OCI-LY7 (cell line): Measurements from ENCODE around the gene MCTP2.

Source experiments
- EZH2phosphoT487 ChIP-seq: fragments of 200-600 bp; sonication (generic); IDR thresholded peaks from 2 replicates; pipeline ENCODE4 v1.6.1; 2018; ENCODE audit warnings: low read depth, borderline replicate concordance, mild to moderate bottlenecking, mixed run types, antibody characterized with exemption, low read length, moderate library complexity, mixed read lengths
- TF ChIP-seq, protein P1 (sequence below): fragments of 200-600 bp; sonication (generic); conservative IDR thresholded peaks from 2 replicates; pipeline ENCODE4 v1.5.1; 2014; ENCODE audit warnings: mild to moderate bottlenecking, antibody characterized with exemption, low read length, moderate library complexity, mixed read lengths

DNA sequence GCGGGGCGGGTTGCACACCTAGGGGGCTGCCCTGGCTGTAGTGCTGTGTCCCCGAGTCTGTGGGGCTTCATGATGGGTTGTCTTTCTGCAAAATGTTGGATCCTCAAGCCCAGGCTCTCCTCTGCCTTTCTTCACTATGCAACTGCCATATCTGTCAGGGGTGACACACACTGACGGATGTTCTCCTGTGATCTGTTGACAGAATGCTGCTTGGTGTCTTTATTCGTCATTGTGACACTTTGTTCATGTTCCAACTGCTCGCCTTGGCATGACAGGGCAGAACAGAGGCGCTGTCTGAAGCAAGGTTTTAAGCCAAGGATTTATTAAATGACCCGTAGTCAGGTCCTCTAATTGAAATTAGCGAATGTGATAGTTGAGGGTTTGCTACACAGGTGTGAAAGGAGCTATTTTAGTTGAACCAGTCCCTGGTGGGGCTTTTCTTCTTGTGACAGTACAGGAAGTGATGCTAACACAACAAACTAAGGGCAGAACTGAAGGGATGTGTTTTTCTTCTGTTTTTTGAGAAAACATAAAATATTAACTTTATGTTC, 173.4 kb downstream of the MCTP2 start:
- TF ChIP-seq EZH2phosphoT487 = no peak
- TF ChIP-seq, protein P1, sequence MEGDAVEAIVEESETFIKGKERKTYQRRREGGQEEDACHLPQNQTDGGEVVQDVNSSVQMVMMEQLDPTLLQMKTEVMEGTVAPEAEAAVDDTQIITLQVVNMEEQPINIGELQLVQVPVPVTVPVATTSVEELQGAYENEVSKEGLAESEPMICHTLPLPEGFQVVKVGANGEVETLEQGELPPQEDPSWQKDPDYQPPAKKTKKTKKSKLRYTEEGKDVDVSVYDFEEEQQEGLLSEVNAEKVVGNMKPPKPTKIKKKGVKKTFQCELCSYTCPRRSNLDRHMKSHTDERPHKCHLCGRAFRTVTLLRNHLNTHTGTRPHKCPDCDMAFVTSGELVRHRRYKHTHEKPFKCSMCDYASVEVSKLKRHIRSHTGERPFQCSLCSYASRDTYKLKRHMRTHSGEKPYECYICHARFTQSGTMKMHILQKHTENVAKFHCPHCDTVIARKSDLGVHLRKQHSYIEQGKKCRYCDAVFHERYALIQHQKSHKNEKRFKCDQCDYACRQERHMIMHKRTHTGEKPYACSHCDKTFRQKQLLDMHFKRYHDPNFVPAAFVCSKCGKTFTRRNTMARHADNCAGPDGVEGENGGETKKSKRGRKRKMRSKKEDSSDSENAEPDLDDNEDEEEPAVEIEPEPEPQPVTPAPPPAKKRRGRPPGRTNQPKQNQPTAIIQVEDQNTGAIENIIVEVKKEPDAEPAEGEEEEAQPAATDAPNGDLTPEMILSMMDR = no peak
